Activated CD4-positive, alpha-beta memory T cell treated with anti-CD3 and anti-CD28 coated beads for 36 hours (primary cell): Measurements from ENCODE around the gene FMOD. TPM values are rescaled to one million over a fixed set of nuclear protein-coding genes. Genes with fewer than 3 reads are reported as not detected.

Experiments
- CTCF ChIA-PET: fragments of 350-600 bp; sonication (Branson Sonifier 250); formaldehyde crosslinking; loops from one replicate; lab custom pipeline; 2021; ENCODE audit warnings: antibody characterized with exemption, inconsistent platforms; lab: Charles Lee
- POLR2A ChIA-PET: fragments of 350-600 bp; sonication (Branson Sonifier 250); formaldehyde crosslinking; loops from one replicate; lab custom pipeline; 2021; ENCODE audit warnings: antibody characterized with exemption; lab: Charles Lee
- DNase-seq: peaks from one replicate; pipeline ENCODE4 v3.0.0-alpha.2; 2020
- H3K27ac Mint-ChIP-seq: one replicate; pipeline ENCODE4 v1.8.0; 2021; ENCODE audit warnings: mixed read lengths
- H3K27me3 Mint-ChIP-seq: one replicate; pipeline ENCODE4 v1.8.0; 2021; ENCODE audit warnings: mixed read lengths
- H3K36me3 Mint-ChIP-seq: one replicate; pipeline ENCODE4 v1.8.0; 2021; ENCODE audit warnings: mixed read lengths
- H3K4me1 Mint-ChIP-seq: one replicate; pipeline ENCODE4 v1.8.0; 2021; ENCODE audit warnings: low read depth, mixed read lengths
- H3K4me3 Mint-ChIP-seq: one replicate; pipeline ENCODE4 v1.8.0; 2021; ENCODE audit warnings: mild to moderate bottlenecking, mixed read lengths
- H3K9me3 Mint-ChIP-seq: one replicate; pipeline ENCODE4 v1.8.0; 2021; ENCODE audit warnings: mixed read lengths
- intact Hi-C: fragments of 100-400 bp; cut with micrococcal nuclease; formaldehyde crosslinking; loops from one replicate; pipeline ENCODE4 v1.15.1; 2023
- total RNA-seq, 2 experiments: library from RNA; stranded (reverse); gene quantifications; one replicate each; pipeline ENCODE4 v1.2.3, GENCODE V29; 2021

FMOD gene
- total RNA-seq: 1 to 10 TPM in 1 of 2 experiments, under 1 TPM in 1; 0.95 to 1.9 TPM

GRCh38 chr1:203351037-203351625 is at the start of gene FMOD:
Gene FMOD, minus strand, starts transcription at chr1:203351122. Its CDS starts 2,852 bp downstream, at chr1:203348270.
- peaks cover 28% of the 10 kb centered on the region for H3K27me3 Mint-ChIP-seq
- no peaks in the 10 kb centered on the region for H3K36me3 Mint-ChIP-seq
- DNase-seq: peak; percentile 28
- intact Hi-C loops: no loop called here
- H3K4me3 Mint-ChIP-seq: no peak within 1 kb of the TSS
- peaks cover 9% of the 10 kb centered on the region for H3K4me1 Mint-ChIP-seq
- no peak within 1 kb of the TSS for H3K27ac Mint-ChIP-seq
- ChIA-PET CTCF (interaction anchor here (1.1 to 5.3 kb wide), 4 partner anchors 10 to 137 kb away, joined by 3 to 31 read pairs (median 8); no protein-coding TSS in a partner anchor), POLR2A (no interaction called here)
- no peaks in the 10 kb centered on the region for H3K9me3 Mint-ChIP-seq

- DNase-seq: no peak
- Mint-ChIP-seq H3K4me1 (no peaks in the 10 kb centered on the region), H3K27me3 (peaks cover 23% of the 10 kb centered on the region), H3K36me3 (no peaks in the 10 kb centered on the region), H3K4me3 (no peak overlapping the region), H3K27ac (no peak overlapping the region), H3K9me3 (peaks cover 4% of the 10 kb centered on the region)
- CTCF ChIA-PET: interaction anchor here (1.2 kb wide), 1 partner anchor 129 kb away, joined by 3 read pairs; no protein-coding TSS in a partner anchor
- POLR2A ChIA-PET: no interaction called here
- intact Hi-C loops: no loop called here
Observed at GRCh38 chr1:203396595-203397194, 45.8 kb upstream of the FMOD start.

DNA sequence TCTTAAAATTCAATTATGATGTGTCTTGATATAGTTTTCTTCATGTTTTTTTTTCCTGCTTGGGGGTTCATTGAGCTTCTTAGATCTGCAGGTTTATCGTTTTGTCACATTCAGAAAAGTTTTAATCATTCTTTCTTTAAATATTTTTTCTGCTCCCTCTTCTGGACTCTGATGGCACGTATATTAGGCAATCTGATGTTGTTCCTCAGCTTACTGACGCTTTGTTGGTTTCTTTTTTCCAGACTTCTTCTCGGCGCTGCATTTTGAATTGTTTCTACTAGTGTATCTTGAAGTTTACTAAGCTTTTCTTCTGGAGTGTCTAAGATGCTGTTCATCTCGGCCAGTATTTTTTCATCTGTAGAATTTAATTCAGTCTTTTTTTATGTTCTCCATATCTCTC is 44.8 kb upstream of the FMOD start:
- Mint-ChIP-seq H3K4me3 (no peak overlapping the region), H3K27me3 (peaks cover 21% of the 10 kb centered on the region), H3K36me3 (no peaks in the 10 kb centered on the region), H3K27ac (no peak overlapping the region), H3K4me1 (no peaks in the 10 kb centered on the region), H3K9me3 (peaks cover 4% of the 10 kb centered on the region)
- CTCF ChIA-PET: interaction anchor here (0.8 kb wide), 1 partner anchor 1351 kb away, joined by 3 read pairs; no protein-coding TSS in a partner anchor
- DNase-seq: no peak
- POLR2A ChIA-PET: no interaction called here
- intact Hi-C loops: no loop called here

DNA sequence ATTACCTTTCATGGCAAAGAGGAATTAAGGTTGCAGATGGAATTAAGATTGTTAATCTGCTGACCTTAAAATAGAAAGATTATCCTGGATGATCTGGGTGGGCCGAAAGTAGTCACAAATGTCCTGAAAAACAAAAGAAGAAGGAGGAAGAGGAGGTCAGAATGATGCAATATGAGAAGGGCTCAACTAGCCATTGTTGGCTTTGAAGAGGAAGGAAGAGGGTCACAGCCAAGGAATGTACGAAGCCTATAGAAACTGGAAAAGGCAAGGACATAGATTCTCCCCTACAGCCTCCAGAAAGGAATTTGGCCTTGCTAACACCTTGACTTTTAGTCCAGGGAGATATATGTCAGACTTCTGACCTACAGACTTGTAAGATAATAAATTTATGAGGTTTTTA is 39.4 kb upstream of the FMOD start:
- Mint-ChIP-seq H3K36me3 (no peaks in the 10 kb centered on the region), H3K27me3 (peaks cover 27% of the 10 kb centered on the region), H3K27ac (no peak overlapping the region), H3K4me3 (no peak overlapping the region), H3K9me3 (peaks cover 4% of the 10 kb centered on the region), H3K4me1 (no peaks in the 10 kb centered on the region)
- ChIA-PET POLR2A (no interaction called here), CTCF (no interaction called here)
- intact Hi-C loops: no loop called here
- DNase-seq: no peak

DNA sequence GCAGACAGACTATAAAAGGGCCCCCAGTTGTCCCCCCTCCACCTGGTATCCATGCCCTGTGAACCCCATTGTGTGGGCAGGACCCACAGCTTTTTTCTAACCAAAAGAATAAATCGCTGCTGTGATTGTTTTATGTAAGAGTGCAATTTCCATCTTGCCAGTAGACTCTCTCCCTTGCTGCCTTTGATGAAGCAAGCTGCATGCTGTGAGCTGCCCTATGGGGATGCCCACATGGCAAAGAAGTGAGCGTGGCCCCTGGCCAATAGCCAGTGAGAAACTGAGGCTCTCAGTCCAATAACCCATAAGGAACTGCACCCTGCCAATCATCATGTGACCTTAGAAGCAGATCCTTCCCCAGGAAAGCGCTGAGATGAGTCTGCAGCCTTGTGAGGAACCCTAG is 37.8 kb upstream of the FMOD start:
- intact Hi-C loops: no loop called here
- no peak for DNase-seq
- ChIA-PET CTCF (interaction anchor here (1.2 to 1.6 kb wide), 4 partner anchors 46 to 121 kb away, joined by 3 to 5 read pairs (median 4); no protein-coding TSS in a partner anchor), POLR2A (no interaction called here)
- Mint-ChIP-seq H3K4me1 (no peaks in the 10 kb centered on the region), H3K36me3 (no peaks in the 10 kb centered on the region), H3K27me3 (peaks cover 25% of the 10 kb centered on the region), H3K9me3 (peaks cover 4% of the 10 kb centered on the region), H3K4me3 (no peak overlapping the region), H3K27ac (no peak overlapping the region)

DNA sequence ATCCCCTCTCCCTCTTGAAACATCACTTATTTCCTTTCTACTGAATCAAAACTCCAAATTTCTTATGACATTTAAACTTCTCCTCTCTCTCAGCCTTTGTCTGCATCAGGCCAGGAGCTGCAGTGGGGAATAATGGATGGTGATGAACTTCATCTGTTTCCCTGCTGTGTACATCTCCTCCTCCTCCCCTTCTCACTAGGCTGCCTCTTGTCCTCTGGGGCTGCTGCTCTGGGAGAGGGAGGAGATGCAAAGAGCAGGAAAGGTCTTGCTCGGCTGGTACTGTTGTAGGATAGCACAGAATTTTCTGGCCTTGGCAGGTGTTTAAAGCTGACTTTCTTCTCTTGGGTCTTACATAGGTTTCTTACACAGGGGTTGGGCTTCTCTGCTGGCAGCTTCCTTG is 31.1 kb upstream of the FMOD start:
- intact Hi-C loops: no loop called here
- no peaks in the 10 kb centered on the region for H3K9me3 Mint-ChIP-seq
- H3K4me1 Mint-ChIP-seq: no peaks in the 10 kb centered on the region
- ChIA-PET POLR2A (no interaction called here), CTCF (no interaction called here)
- DNase-seq: no peak
- H3K27me3 Mint-ChIP-seq: peaks cover 6% of the 10 kb centered on the region
- H3K27ac Mint-ChIP-seq: no peak overlapping the region
- no peak overlapping the region for H3K4me3 Mint-ChIP-seq
- no peaks in the 10 kb centered on the region for H3K36me3 Mint-ChIP-seq

DNA sequence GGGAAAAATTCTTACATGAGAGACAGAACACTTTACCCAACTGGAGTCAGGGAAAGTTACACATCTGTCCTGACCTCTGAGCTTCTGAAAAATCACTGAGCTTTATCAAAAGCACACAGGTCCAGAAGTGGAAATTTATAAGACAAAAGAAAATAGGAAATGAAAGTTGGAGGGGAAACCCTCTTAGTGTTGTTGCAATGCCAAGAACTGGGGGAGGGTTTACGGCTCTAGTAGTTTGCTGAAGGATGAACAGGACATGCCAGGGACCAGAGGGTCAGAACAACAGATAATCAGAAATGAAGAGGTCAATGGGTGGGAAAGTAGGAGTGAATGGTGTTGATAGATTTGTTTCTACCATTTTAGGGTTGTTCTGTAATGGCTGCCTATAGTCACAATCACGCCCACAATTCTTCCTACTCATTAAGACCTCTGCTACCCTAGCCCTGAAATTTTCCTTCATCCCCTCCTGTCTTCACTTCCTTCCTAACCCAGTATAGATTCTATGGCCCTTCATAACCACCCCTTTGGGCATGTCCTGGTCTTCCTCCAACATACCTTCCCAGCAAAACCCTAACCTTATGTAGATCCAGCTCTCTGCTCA is 30.3 kb upstream of the FMOD start:
- intact Hi-C loops: no loop called here
- CTCF ChIA-PET: interaction anchor here (0.9 to 1.9 kb wide), 2 partner anchors 39 to 113 kb away, joined by 4 to 8 read pairs; no protein-coding TSS in a partner anchor
- Mint-ChIP-seq H3K4me1 (no peaks in the 10 kb centered on the region), H3K27ac (no peak overlapping the region), H3K4me3 (no peak overlapping the region), H3K27me3 (peaks cover 6% of the 10 kb centered on the region), H3K36me3 (no peaks in the 10 kb centered on the region), H3K9me3 (no peaks in the 10 kb centered on the region)
- no peak for DNase-seq
- POLR2A ChIA-PET: no interaction called here

DNA sequence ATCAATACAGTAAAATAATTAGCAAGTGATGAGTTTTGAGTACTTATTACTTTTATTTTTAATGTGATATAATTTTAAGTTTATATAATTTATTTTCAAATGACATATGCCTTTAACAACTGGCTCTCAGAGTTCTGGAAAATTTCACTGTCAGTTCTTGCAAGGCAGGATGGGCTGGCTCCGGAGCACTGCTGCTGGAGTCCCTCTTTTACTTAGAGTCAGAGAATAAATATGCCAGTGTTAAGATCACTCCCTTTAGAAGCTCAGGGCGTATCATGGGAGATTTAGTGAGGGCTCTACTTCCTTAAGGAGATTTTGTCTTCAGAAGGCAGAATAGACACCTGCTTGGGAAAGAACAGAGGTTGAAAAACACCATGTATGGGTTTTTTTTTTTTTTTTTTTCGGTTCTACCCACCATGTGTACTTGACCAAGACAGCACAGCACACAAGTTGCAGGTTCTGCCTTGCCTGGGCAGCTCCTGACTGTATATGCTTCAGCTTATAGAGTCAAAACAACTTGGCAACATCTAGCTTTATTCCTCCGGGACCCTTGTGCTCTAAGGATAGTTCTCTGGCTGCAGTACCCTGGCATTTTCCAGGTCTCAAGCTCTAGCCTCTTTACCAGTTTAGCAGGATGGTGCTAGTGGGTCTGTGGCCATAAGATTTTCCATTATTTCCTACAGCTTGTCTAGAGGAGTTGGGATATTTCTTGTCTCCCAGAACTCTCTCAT is 29.7 kb upstream of the FMOD start:
- ChIA-PET CTCF (interaction anchor here (0.9 to 1.9 kb wide), 2 partner anchors 38 to 113 kb away, joined by 4 to 8 read pairs; no protein-coding TSS in a partner anchor), POLR2A (no interaction called here)
- no peaks in the 10 kb centered on the region for H3K36me3 Mint-ChIP-seq
- H3K27me3 Mint-ChIP-seq: peaks cover 6% of the 10 kb centered on the region
- H3K4me1 Mint-ChIP-seq: no peaks in the 10 kb centered on the region
- H3K4me3 Mint-ChIP-seq: no peak overlapping the region
- intact Hi-C loops: no loop called here
- DNase-seq: no peak
- no peak overlapping the region for H3K27ac Mint-ChIP-seq
- H3K9me3 Mint-ChIP-seq: no peaks in the 10 kb centered on the region

DNA sequence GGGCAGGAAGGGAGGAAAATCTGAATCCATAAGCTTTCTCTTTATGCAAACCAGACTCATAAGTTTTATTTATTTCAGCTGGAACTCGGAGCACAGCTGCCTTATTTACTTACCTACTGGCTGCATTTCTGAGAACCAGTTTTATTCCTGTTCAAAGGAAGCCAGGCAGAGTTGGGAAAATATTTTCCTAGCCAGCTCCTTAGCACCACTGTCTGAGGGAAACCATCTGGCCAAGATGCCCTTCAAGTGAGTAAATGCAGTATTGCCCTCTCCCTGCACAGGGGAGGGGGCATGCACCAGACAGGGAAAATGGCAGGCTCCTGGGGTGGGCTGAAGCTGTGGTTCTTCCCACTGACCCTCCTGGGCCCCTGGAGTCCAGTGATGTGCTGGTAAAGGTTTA is 28.9 kb upstream of the FMOD start:
- ChIA-PET CTCF (interaction anchor here (0.6 to 1.9 kb wide), 3 partner anchors 38 to 112 kb away, joined by 4 to 8 read pairs (median 6); no protein-coding TSS in a partner anchor), POLR2A (no interaction called here)
- intact Hi-C loops: no loop called here

GRCh38 chr1:203378556-203379245 is 27.8 kb upstream of the FMOD start:
- CTCF ChIA-PET: interaction anchor here (1.6 kb wide), 1 partner anchor 37 kb away, joined by 4 read pairs; no protein-coding TSS in a partner anchor

More for the DNA sequence above, 28.9 kb upstream of the FMOD start:
- DNase-seq: no peak
- no peak overlapping the region for H3K4me3 Mint-ChIP-seq
- H3K27ac Mint-ChIP-seq: no peak overlapping the region
- H3K36me3 Mint-ChIP-seq: no peaks in the 10 kb centered on the region
- peaks cover 4% of the 10 kb centered on the region for H3K27me3 Mint-ChIP-seq
- H3K4me1 Mint-ChIP-seq: no peaks in the 10 kb centered on the region
- no peaks in the 10 kb centered on the region for H3K9me3 Mint-ChIP-seq

DNA sequence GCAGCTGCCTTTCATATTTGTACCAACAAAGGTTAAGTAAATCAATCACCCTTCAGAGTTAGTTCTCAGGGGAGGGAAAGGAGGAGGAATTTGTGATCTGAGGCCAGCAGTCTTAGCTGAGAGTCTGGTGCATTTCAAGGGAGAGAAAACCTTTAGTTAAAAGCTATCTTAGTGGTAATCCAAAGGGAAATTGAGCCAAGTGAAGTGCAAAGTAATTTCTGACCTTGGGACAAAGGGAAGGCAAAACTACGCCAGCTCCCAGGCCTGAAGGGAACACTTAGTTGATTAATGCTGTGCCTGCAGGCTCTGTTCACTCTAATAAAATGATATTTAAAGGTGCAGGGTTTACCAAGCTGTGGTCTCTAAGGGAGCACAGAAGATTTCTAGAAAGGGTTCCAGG is 23.1 kb upstream of the FMOD start:
- H3K9me3 Mint-ChIP-seq: no peaks in the 10 kb centered on the region
- ChIA-PET CTCF (interaction anchor here (0.6 kb wide), 1 partner anchor 17 kb away, joined by 3 read pairs; no protein-coding TSS in a partner anchor), POLR2A (no interaction called here)
- H3K4me1 Mint-ChIP-seq: no peaks in the 10 kb centered on the region
- no peak overlapping the region for H3K27ac Mint-ChIP-seq
- intact Hi-C loops: no loop called here
- no peaks in the 10 kb centered on the region for H3K36me3 Mint-ChIP-seq
- no peak overlapping the region for H3K4me3 Mint-ChIP-seq
- no peak for DNase-seq
- H3K27me3 Mint-ChIP-seq: peaks cover 3% of the 10 kb centered on the region

More at GRCh38 chr1:203378556-203379245, 27.8 kb upstream of the FMOD start:
- intact Hi-C loops: no loop called here
- peaks cover 4% of the 10 kb centered on the region for H3K27me3 Mint-ChIP-seq
- no peaks in the 10 kb centered on the region for H3K9me3 Mint-ChIP-seq
- no peak for DNase-seq
- no peak overlapping the region for H3K4me3 Mint-ChIP-seq
- POLR2A ChIA-PET: no interaction called here
- no peaks in the 10 kb centered on the region for H3K36me3 Mint-ChIP-seq
- H3K27ac Mint-ChIP-seq: no peak overlapping the region
- H3K4me1 Mint-ChIP-seq: no peaks in the 10 kb centered on the region
